Activated CD4-positive, alpha-beta T cell treated with anti-CD3 and anti-CD28 coated beads, Interleukin-2, amount 10 ng/mL, durations not matched to agents 7 days and 5 days (primary cell): ENCODE results near the gene ELOVL4. TPM values are rescaled to one million over a fixed set of nuclear protein-coding genes. Genes with fewer than 3 reads are reported as not detected.

ENCODE experiments used
- CTCF ChIA-PET: fragments of 350-600 bp; sonication (Branson Sonifier 250); formaldehyde crosslinking; loops from one replicate; lab custom pipeline; 2021; ENCODE audit warnings: antibody characterized with exemption; lab: Charles Lee
- POLR2A ChIA-PET: fragments of 350-600 bp; sonication (Branson Sonifier 250); formaldehyde crosslinking; loops from one replicate; lab custom pipeline; 2021; ENCODE audit warnings: antibody characterized with exemption; lab: Charles Lee
- DNase-seq: peaks from one replicate; pipeline ENCODE4 v3.0.0-alpha.2; 2020
- H3K27ac Mint-ChIP-seq: one replicate; pipeline ENCODE4 v1.8.0; 2021; ENCODE audit warnings: mild to moderate bottlenecking, moderate library complexity, mixed read lengths
- H3K27me3 Mint-ChIP-seq: one replicate; pipeline ENCODE4 v1.8.0; 2021; ENCODE audit warnings: mixed read lengths
- H3K36me3 Mint-ChIP-seq: one replicate; pipeline ENCODE4 v1.8.0; 2021; ENCODE audit warnings: low read depth, mixed read lengths
- H3K4me1 Mint-ChIP-seq: one replicate; pipeline ENCODE4 v1.8.0; 2021; ENCODE audit warnings: mixed read lengths
- H3K4me3 Mint-ChIP-seq: one replicate; pipeline ENCODE4 v1.8.0; 2021; ENCODE audit warnings: mild to moderate bottlenecking, moderate library complexity, mixed read lengths
- H3K9me3 Mint-ChIP-seq: one replicate; pipeline ENCODE4 v1.8.0; 2021; ENCODE audit warnings: mixed read lengths
- total RNA-seq, 2 experiments: library from RNA; stranded (reverse); gene quantifications; one replicate each; pipeline ENCODE4 v1.2.3, GENCODE V29; 2021

ELOVL4 gene
- total RNA-seq, result 1 to 10 TPM in 1 of 2 experiments, under 1 TPM in 1; 0.79 to 1.1 TPM

DNA sequence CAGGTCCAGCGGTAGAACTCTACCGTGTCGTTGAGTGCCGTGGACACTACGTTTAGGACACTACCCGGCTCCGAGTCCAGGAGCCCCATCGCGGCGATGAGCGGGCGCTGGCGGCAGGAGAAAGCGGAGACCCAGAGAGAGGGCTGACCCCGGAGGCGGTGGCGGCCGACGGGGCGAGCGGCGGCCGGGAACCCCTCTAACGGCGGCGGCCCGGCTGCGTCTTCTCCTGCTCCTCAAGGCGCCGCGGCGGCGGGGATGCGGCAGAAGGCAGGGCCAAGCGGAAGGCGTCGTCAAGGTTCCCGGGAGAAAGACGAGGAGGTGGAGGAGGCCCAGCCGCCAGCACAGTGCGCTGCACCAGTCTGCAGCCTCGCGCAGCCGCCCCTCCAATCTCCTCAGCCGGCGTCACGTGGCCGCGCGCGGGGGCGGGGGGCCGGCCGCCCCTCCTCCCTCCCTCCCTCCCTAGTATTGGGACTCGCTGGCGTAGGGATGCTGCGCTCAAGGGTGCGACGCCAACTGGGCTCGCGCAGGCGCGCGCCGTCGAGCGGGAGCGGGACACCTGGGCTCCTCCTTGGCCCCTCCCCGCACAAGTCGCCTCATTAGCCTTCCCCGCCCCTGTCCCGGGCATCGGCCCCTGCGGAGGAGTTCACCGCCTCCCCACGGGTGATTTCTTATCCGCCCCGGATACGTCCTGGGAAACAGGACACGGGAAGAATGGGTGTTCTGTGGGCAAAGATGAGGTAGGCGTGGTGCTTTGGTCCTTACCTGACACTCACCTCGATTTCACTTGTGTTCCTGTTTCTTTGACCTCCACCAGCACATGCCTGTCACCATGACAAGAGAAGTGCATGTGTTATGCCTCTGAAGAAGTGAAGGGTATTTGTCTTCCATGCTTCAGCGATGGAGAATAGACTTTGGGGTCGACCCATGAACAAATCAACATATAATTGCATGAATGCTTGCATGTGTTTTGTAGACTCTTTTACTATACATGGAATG, at the start of gene ELOVL4:
ELOVL4 (minus strand) TSS at position 363 of the 996 bp plus-strand sequence; CDS start at position 89, 274 bp downstream.
- H3K4me1 Mint-ChIP-seq, result peaks cover 24% of the 10 kb centered on the region
- no peak within 1 kb of the TSS for H3K27ac Mint-ChIP-seq
- peak; percentile 52 for DNase-seq
- POLR2A ChIA-PET, result no interaction called here
- no peaks in the 10 kb centered on the region for H3K9me3 Mint-ChIP-seq
- H3K36me3 Mint-ChIP-seq, result no peaks in the 10 kb centered on the region
- CTCF ChIA-PET, result interaction anchor here (1.0 to 1.2 kb wide), 4 partner anchors 13 to 153 kb away, joined by 3 to 5 read pairs (median 4); no protein-coding TSS in a partner anchor
- H3K27me3 Mint-ChIP-seq, result peaks cover 40% of the 10 kb centered on the region
- peak within 1 kb of the TSS; percentile 81 for H3K4me3 Mint-ChIP-seq

- Mint-ChIP-seq H3K36me3 (no peaks in the 10 kb centered on the region), H3K9me3 (peaks cover 2% of the 10 kb centered on the region), H3K4me3 (no peak overlapping the region), H3K27ac (no peak overlapping the region), H3K27me3 (peaks cover 16% of the 10 kb centered on the region), H3K4me1 (no peaks in the 10 kb centered on the region)
- DNase-seq, result no peak
- ChIA-PET CTCF (interaction anchor here (0.7 to 1.1 kb wide), 2 partner anchors 10 to 101 kb away, joined by 3 to 4 read pairs; partner anchors contain the start of gene TTK), POLR2A (no interaction called here)
Observed at GRCh38 chr6:79993911-79994309, 46.6 kb upstream of the ELOVL4 start.

DNA sequence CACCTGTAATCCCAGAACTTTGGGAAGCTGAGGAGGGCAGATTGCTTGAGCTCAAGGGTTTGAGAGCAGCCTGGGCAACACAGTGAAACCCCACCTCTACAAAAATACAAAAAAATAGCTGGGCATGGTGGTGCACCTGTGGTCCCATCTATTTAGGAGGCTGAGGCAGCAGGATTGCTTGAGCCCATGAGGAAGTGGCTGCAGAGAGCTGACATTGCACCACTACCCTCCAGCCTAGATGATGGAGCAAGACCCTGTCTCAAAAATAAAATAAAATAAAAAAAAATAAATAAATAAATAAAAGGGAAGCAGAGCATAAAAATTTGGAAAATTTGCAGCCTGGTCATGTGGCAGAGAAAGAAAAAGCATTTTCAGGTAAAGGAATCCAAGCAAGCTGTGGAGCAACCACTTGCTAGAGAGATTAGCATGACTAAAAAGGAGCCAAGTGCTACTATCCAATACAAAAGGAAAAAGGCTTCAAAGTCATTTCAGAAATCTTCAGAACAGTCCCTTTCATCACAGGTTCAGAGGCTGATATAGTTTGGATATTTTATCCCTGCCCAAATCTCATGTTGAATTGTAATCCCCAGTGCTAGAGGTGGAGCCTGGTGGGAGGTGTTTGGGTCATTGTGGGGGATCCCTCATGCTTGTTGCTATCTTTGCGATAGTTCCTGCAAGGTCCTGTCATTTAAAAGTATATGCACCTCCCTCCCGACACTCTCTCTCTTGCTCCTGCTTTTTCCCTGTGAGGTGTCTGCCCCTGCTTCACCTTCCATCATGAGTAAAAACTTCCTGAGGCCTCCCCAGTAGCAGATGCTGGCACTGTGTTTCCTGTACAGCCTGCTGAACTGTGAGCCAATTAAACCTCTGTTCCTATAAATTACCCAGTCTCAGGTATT, 45.9 kb upstream of the ELOVL4 start:
- no peak for DNase-seq
- Mint-ChIP-seq H3K36me3 (no peaks in the 10 kb centered on the region), H3K9me3 (peaks cover 2% of the 10 kb centered on the region), H3K27ac (no peak overlapping the region), H3K4me1 (no peaks in the 10 kb centered on the region), H3K27me3 (peaks cover 10% of the 10 kb centered on the region), H3K4me3 (no peak overlapping the region)
- CTCF ChIA-PET, result interaction anchor here (1.1 kb wide), 1 partner anchor 11 kb away, joined by 4 read pairs; the partner anchor contains the start of gene TTK
- POLR2A ChIA-PET, result no interaction called here

DNA sequence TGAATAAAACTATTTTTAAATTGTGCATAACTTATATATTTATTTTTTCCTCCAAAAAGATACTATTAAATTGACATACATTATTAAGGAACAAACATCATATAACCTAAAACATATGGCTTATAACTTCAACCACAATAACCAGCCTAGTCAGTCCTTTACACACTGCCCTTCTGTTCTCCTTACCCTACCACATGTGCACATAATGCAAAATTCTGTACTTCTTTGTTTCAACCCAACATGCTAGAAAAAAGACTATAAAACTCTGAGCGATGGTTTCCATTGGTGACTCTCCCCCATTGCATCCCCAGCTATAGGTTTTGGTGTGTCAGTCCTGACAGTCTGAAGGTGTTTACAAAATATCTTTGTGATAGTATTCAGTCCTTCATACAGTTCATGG, 42.3 kb upstream of the ELOVL4 start:
- no peaks in the 10 kb centered on the region for H3K27me3 Mint-ChIP-seq
- CTCF ChIA-PET, result interaction anchor here (1.2 kb wide), 1 partner anchor 28 kb away, joined by 5 read pairs; no protein-coding TSS in a partner anchor
- no peaks in the 10 kb centered on the region for H3K36me3 Mint-ChIP-seq
- DNase-seq, result no peak
- no peaks in the 10 kb centered on the region for H3K9me3 Mint-ChIP-seq
- no peak overlapping the region for H3K27ac Mint-ChIP-seq
- no peaks in the 10 kb centered on the region for H3K4me1 Mint-ChIP-seq
- no peak overlapping the region for H3K4me3 Mint-ChIP-seq
- POLR2A ChIA-PET, result no interaction called here

DNA sequence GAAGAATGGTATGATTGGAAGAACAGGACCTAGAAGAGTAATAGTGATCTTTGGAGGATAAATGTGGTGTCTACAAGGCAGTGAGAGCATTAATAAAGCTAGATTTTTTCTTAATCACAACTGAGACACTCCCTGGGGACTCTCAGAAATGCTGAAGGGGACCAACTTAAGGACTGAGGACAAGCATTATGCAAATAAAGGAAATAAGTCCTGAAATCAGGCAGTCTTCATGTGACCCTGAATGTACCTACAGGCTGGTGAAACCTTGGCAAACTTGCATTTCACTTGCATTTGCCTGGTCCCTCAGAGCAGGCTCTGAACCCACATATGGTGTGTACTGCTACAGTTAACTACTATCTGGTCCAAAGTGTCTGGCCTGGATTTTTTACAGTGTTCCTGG, 37.8 kb upstream of the ELOVL4 start:
- Mint-ChIP-seq H3K36me3 (no peaks in the 10 kb centered on the region), H3K9me3 (no peaks in the 10 kb centered on the region), H3K4me1 (no peaks in the 10 kb centered on the region), H3K4me3 (no peak overlapping the region), H3K27me3 (peaks cover 3% of the 10 kb centered on the region), H3K27ac (no peak overlapping the region)
- no peak for DNase-seq
- ChIA-PET POLR2A (no interaction called here), CTCF (interaction anchor here (1.2 to 1.7 kb wide), 3 partner anchors 10 to 36 kb away, joined by 3 read pairs; no protein-coding TSS in a partner anchor)

DNA sequence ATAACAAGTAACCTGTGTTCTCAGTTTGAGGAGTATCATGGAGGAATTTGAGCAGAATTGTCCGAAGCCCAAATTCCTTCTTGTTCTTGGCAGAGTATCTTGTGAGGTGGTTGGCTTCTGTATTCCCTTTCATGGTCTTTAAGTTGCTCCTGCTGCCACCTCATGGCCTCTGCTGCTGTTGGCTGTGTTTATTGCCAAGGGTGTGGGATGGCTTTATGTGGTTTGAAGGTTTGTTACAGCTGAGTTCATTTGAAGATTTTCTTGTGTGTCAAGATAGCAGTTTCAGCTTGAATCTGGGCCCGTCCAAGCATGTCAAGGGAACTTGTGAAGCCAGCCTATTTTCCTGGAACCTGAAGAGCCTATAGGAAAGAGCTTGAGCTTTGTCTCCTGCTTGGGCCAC, 36.9 kb upstream of the ELOVL4 start:
- H3K4me1 Mint-ChIP-seq, result no peaks in the 10 kb centered on the region
- no peaks in the 10 kb centered on the region for H3K36me3 Mint-ChIP-seq
- H3K27me3 Mint-ChIP-seq, result peaks cover 3% of the 10 kb centered on the region
- no peak overlapping the region for H3K27ac Mint-ChIP-seq
- ChIA-PET CTCF (interaction anchor here (1.0 to 1.7 kb wide), 3 partner anchors 9 to 39 kb away, joined by 3 read pairs; no protein-coding TSS in a partner anchor), POLR2A (no interaction called here)
- DNase-seq, result no peak
- H3K9me3 Mint-ChIP-seq, result no peaks in the 10 kb centered on the region
- no peak overlapping the region for H3K4me3 Mint-ChIP-seq

DNA sequence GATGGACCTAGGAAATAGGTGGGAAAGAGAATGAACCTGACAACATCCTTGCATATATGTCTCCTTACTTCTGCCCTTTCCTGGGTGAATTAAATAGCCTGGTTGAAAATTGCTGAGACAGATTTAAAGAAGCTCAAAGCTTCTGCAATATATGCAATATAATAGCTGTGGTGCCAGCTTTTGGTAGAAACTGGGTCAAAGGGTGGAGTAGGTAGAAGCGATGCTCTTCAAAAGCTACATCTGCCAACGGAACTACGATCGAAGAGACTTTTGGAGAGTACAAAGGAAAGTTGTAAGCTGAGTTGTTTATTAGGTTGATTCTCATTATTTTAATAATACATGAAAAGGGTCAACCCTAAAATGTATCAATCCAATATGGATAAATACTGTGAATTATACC, 34.3 kb upstream of the ELOVL4 start:
- no peak overlapping the region for H3K4me3 Mint-ChIP-seq

DNA sequence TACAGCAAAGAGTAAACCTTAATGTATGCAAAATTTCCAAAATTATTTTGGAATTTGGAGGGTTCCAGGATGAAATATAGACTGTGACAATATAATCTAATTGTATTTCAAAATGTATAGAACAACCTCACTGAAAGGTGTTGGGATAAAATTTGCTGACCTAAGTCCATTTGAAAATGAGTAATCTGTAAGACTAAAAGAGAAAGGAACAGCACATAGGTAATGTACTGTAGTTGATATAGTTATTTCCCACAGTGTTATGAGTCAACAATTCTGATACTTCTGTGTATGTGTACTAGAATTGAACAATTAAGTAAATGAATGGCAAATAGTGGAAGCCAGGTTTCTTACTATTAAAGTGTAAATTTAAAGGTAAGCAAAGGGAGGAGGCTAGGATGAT, 23.8 kb upstream of the ELOVL4 start:
- peaks cover 15% of the 10 kb centered on the region for H3K27me3 Mint-ChIP-seq
- DNase-seq, result no peak
- H3K36me3 Mint-ChIP-seq, result no peaks in the 10 kb centered on the region
- no peaks in the 10 kb centered on the region for H3K4me1 Mint-ChIP-seq
- H3K27ac Mint-ChIP-seq, result no peak overlapping the region
- H3K9me3 Mint-ChIP-seq, result peaks cover 13% of the 10 kb centered on the region
- H3K4me3 Mint-ChIP-seq, result no peak overlapping the region
- POLR2A ChIA-PET, result no interaction called here
- CTCF ChIA-PET, result no interaction called here

More for the DNA sequence above, 34.3 kb upstream of the ELOVL4 start:
- Mint-ChIP-seq H3K27me3 (peaks cover 3% of the 10 kb centered on the region), H3K36me3 (no peaks in the 10 kb centered on the region), H3K27ac (no peak overlapping the region), H3K4me1 (no peaks in the 10 kb centered on the region), H3K9me3 (no peaks in the 10 kb centered on the region)
- DNase-seq, result no peak
- ChIA-PET CTCF (interaction anchor here (0.6 to 1.1 kb wide), 2 partner anchors 15 to 35 kb away, joined by 3 to 6 read pairs; no protein-coding TSS in a partner anchor), POLR2A (no interaction called here)

DNA sequence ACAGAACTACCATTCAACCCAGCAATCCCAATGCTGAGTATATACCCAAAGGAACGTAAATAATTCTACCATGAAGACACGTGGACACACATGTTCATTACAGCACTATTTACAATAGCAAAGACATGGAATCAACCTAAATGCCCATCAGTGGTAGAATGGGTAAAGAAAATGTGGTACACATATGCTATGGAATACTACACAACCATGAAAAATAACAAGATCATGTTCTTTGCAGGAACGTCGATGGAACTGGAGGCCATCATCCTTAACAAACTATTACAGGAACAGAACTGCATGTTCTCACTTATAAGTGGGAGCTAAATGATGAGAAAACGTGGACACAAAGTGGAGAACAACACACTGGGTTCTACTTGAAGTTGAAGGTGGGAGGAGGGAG, 22.4 kb upstream of the ELOVL4 start:
- peaks cover 16% of the 10 kb centered on the region for H3K9me3 Mint-ChIP-seq
- H3K4me1 Mint-ChIP-seq, result peaks cover 1% of the 10 kb centered on the region
- CTCF ChIA-PET, result no interaction called here
- H3K27me3 Mint-ChIP-seq, result peaks cover 14% of the 10 kb centered on the region
- no peak for DNase-seq
- no peaks in the 10 kb centered on the region for H3K36me3 Mint-ChIP-seq
- H3K27ac Mint-ChIP-seq, result no peak overlapping the region
- H3K4me3 Mint-ChIP-seq, result no peak overlapping the region
- POLR2A ChIA-PET, result no interaction called here

DNA sequence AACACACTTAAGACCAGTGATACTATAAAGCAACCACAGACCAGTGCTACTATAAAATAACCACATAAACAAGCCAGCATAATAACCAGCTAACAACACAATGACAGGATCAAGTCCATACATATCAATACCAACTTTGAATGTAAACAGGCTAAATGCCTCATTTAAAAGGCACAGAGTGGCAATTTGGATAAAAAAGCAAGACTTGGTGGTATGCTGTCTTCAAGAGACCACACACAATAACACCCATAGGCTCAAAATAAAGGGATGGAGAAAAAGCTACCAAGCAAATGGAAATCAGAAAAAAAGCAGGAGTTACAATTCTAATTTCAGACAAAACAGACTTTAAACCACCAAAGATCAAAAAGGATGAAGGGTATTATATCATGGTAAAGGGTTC, 19.8 kb upstream of the ELOVL4 start:
- peaks cover 15% of the 10 kb centered on the region for H3K27me3 Mint-ChIP-seq
- POLR2A ChIA-PET, result no interaction called here
- H3K4me1 Mint-ChIP-seq, result peaks cover 7% of the 10 kb centered on the region
- no peaks in the 10 kb centered on the region for H3K36me3 Mint-ChIP-seq
- no peak for DNase-seq
- no peak overlapping the region for H3K4me3 Mint-ChIP-seq
- no peak overlapping the region for H3K27ac Mint-ChIP-seq
- CTCF ChIA-PET, result interaction anchor here (0.8 to 1.0 kb wide), 2 partner anchors 14 to 56 kb away, joined by 3 read pairs; no protein-coding TSS in a partner anchor
- peaks cover 16% of the 10 kb centered on the region for H3K9me3 Mint-ChIP-seq

GRCh38 chr6:79964607-79965081, 17.3 kb upstream of the ELOVL4 start:
- H3K4me3 Mint-ChIP-seq, result no peak overlapping the region
- peaks cover 7% of the 10 kb centered on the region for H3K4me1 Mint-ChIP-seq
- peak overlapping the region; percentile 68 for H3K27ac Mint-ChIP-seq
- no peak for DNase-seq
- H3K36me3 Mint-ChIP-seq, result no peaks in the 10 kb centered on the region
- ChIA-PET CTCF (interaction anchor here (0.9 to 1.0 kb wide), 2 partner anchors 11 to 21 kb away, joined by 3 to 4 read pairs; no protein-coding TSS in a partner anchor), POLR2A (no interaction called here)
- H3K9me3 Mint-ChIP-seq, result peaks cover 15% of the 10 kb centered on the region
- H3K27me3 Mint-ChIP-seq, result peaks cover 19% of the 10 kb centered on the region

DNA sequence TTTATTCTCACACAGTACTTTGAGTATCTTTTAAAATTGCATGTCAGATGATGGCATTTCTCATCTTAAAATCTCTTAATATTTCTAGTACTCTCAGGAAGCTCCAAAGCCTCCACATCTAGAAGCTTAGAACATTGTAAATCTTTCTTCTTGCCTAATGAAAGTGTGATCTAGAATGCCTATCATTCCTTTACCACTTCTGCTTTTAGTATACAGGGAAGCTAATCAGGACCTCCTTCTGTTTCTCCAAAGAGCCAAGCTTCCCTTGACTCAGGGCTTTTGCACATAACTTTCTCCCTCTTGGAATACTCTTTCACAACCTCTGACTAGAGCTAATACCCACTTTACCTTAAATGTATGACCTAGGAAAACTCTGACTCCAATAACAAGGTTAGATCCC, 7.5 kb upstream of the ELOVL4 start:
- Mint-ChIP-seq H3K36me3 (no peaks in the 10 kb centered on the region), H3K4me1 (no peaks in the 10 kb centered on the region), H3K9me3 (no peaks in the 10 kb centered on the region), H3K27me3 (peaks cover 4% of the 10 kb centered on the region), H3K4me3 (no peak overlapping the region), H3K27ac (no peak overlapping the region)
- ChIA-PET POLR2A (no interaction called here), CTCF (no interaction called here)
- no peak for DNase-seq
